ENCODE data around the gene RTL1. TPM values are rescaled to one million over a fixed set of nuclear protein-coding genes. Genes with fewer than 3 reads are reported as not detected.
A peak's percentile ranks its signal among the peaks of the same experiment; 100 is the strongest.

RTL1 gene
- total and polyA plus RNA-seq, 8 donors: not detected

GRCh38 chr14:100841066-100841760 lies 62.3 kb downstream of the RTL1 start:
- WGBS, 5 donors: 79 to 92% (median 87%) methylated on average over 16 to 21 of the region's 21 CpGs

DNA sequence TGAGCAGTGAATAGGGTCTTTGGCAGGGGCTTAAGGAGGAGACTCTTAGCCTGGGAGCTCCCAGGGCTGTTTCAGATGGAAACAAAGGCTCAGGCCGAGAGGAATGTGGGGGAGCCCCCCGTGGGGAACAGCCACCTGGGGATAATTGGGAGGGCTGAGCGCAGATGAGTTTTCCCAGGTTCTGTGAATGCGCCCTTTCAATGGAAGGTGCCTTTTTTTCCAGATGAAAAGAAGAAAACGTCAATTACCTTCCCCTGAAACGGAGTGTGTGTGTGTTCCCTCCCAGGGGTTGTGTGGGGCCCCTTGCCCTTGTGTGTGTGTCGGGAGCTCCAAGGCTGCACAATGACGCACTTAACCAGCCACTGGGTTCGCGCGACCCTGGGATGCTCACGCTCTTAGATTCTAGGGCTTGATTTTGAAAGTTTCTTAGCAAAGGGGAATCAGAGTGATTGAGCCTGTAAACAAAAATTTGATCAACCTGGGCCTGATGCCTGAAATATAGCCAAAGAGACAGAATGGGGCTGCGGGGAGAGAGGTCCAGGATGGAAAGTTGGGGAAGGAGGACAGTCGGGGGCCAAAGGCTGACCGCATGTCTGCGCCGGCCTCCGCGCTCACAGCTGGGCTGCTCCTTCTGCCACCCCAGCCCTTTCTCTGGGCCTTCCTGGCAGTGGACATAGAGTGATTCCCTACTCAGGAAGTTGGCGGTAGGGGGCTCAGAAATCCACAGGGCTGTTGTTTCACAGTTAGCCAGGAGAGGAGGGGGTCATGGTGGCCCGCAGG lies 63.0 kb downstream of the RTL1 start:
- Histone ChIP-seq H3K36me3 (no peaks in the 10 kb centered on the region), H3K9me3 (no peaks in the 10 kb centered on the region), H3K4me1 (peaks cover 0 to 11% (median 5%) of the 10 kb centered on the region in 4 donors), H3K27me3 (peaks cover 0 to 20% (median 0%) of the 10 kb centered on the region in 3 donors), H3K27ac (peak overlapping the region in 1 of 5 donors; percentile 75), H3K4me3 (no peak overlapping the region)
- TF ChIP-seq EP300 (IDR thresholded peaks at IDR 0.05): no peak
- TF ChIP-seq, protein P1, sequence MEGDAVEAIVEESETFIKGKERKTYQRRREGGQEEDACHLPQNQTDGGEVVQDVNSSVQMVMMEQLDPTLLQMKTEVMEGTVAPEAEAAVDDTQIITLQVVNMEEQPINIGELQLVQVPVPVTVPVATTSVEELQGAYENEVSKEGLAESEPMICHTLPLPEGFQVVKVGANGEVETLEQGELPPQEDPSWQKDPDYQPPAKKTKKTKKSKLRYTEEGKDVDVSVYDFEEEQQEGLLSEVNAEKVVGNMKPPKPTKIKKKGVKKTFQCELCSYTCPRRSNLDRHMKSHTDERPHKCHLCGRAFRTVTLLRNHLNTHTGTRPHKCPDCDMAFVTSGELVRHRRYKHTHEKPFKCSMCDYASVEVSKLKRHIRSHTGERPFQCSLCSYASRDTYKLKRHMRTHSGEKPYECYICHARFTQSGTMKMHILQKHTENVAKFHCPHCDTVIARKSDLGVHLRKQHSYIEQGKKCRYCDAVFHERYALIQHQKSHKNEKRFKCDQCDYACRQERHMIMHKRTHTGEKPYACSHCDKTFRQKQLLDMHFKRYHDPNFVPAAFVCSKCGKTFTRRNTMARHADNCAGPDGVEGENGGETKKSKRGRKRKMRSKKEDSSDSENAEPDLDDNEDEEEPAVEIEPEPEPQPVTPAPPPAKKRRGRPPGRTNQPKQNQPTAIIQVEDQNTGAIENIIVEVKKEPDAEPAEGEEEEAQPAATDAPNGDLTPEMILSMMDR (IDR thresholded peaks at IDR 0.05): no peak
- TF ChIP-seq POLR2AphosphoS5 (IDR thresholded peaks at IDR 0.05): no peak
- TF ChIP-seq POLR2A (IDR thresholded peaks at IDR 0.05): no peak
- intact Hi-C loops (cut with DNase I; ENCODE audit: low total_unique reads): no loop called here
- WGBS, 5 donors: 80 to 86% (median 83%) methylated on average over 21 of the region's 21 CpGs
- no peak for DNase-seq

More at GRCh38 chr14:100841066-100841760, 62.3 kb downstream of the RTL1 start:
- Histone ChIP-seq H3K4me3 (no peak overlapping the region), H3K9me3 (no peaks in the 10 kb centered on the region), H3K4me1 (peaks cover 0 to 11% (median 5%) of the 10 kb centered on the region in 4 donors), H3K27me3 (peaks cover 0 to 18% (median 0%) of the 10 kb centered on the region in 3 donors), H3K36me3 (no peaks in the 10 kb centered on the region), H3K27ac (peak overlapping the region in 2 of 5 donors; percentile 41 to 75)
- no peak for DNase-seq
- intact Hi-C loops (cut with DNase I; ENCODE audit: low total_unique reads): no loop called here
- TF ChIP-seq POLR2AphosphoS5 (IDR thresholded peaks at IDR 0.05) (no peak), EP300 (IDR thresholded peaks at IDR 0.05) (no peak), POLR2A (IDR thresholded peaks at IDR 0.05) (no peak)
- TF ChIP-seq, protein P1 (IDR thresholded peaks at IDR 0.05): no peak

DNA sequence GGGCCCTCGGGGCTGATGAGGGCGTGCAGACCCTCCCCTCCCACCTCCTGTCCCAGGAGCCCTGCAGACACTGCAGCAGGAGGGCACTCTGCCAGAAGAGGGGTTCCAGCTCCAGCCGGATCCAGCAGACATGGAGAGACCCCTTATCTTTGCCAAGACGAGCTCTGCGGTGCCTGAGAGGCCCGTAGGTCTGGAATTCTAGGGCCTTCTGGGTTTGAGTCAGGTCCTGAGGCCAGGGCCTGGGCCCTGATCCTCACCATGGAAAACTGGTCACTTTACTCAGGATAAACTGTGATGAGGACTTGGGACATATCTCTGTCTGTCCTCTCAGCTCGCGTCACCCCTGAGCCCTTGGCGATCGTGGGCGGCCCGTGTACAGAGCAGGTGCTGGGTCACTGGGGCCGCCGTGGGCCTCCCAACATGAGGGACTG lies 63.8 kb downstream of the RTL1 start:
- Histone ChIP-seq H3K9me3 (no peaks in the 10 kb centered on the region), H3K4me1 (peaks cover 0 to 11% (median 5%) of the 10 kb centered on the region in 4 donors), H3K27ac (peak overlapping the region in 1 of 5 donors; percentile 25), H3K4me3 (no peak overlapping the region), H3K27me3 (peaks cover 0 to 20% (median 0%) of the 10 kb centered on the region in 3 donors), H3K36me3 (no peaks in the 10 kb centered on the region)
- no peak for TF ChIP-seq EP300 (IDR thresholded peaks at IDR 0.05)
- no peak for TF ChIP-seq POLR2A (IDR thresholded peaks at IDR 0.05)
- TF ChIP-seq POLR2AphosphoS5 (IDR thresholded peaks at IDR 0.05): no peak
- TF ChIP-seq, protein P1 (IDR thresholded peaks at IDR 0.05): no peak
- peak in 1 of 2 donors; percentile 64 for DNase-seq
- intact Hi-C loops (cut with DNase I; ENCODE audit: low total_unique reads): no loop called here
- 65 to 71% (median 67%) methylated on average over 11 to 14 of the region's 14 CpGs for WGBS, 5 donors

- H3K4me3 ChIP-seq: no peak overlapping the region
- no peaks in the 10 kb centered on the region for H3K36me3 ChIP-seq
- peaks cover 0 to 20% (median 0%) of the 10 kb centered on the region in 3 donors for H3K27me3 ChIP-seq
- intact Hi-C loops (cut with DNase I; ENCODE audit: low total_unique reads): no loop called here
- H3K9me3 ChIP-seq: no peaks in the 10 kb centered on the region
- peak overlapping the region in 1 of 5 donors; percentile 25 for H3K27ac ChIP-seq
- WGBS, 5 donors: 43 to 65% (median 59%) methylated on average over 4 of the region's 4 CpGs
- peaks cover 0 to 11% (median 5%) of the 10 kb centered on the region in 4 donors for H3K4me1 ChIP-seq
- TF ChIP-seq EP300 (IDR thresholded peaks at IDR 0.05) (no peak), POLR2A (IDR thresholded peaks at IDR 0.05) (no peak), POLR2AphosphoS5 (IDR thresholded peaks at IDR 0.05) (no peak)
- TF ChIP-seq, protein P1 (IDR thresholded peaks at IDR 0.05): no peak
- DNase-seq: no peak
Observed at GRCh38 chr14:100839315-100839585, 64.3 kb downstream of the RTL1 start.

Data from stomach (tissue), 9 donors.